RKO (cell line): ENCODE data around the gene PPP2R5A.
"Not testable (repeated sequence)": the region's sequence is repeated elsewhere in the genome, so short reads cannot be mapped to it uniquely, and the experiment has no call there.

Source experiments
- DNase-seq: peaks from one replicate; pipeline ENCODE4 v3.0.0-alpha.2; 2016; ENCODE audit warnings: low spot score

The PPP2R5A gene

GRCh38 chr1:212267460-212267859, 17.8 kb upstream of the PPP2R5A start:
- DNase-seq, result no peak

DNA sequence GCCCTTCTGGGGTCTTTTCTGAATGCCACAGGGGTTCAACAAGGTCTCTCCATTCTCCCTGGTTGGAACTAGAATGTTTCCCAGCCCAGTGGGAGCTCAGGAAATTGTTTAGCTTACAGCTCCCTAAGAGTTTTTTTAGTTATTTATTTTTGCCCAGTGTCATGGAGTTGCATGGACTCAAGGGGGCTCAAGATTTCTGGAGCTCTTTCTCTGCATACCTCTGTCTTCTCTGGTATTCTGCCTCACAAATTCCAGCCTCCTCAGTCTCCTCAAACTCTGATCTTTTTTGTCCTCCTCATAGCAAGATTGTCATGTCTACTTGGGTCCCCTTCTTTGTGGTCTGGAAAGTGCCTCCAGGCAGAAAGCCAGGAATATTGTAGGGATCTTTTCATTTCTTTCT, 15.9 kb upstream of the PPP2R5A start:
- DNase-seq, result peak; percentile 12

DNA sequence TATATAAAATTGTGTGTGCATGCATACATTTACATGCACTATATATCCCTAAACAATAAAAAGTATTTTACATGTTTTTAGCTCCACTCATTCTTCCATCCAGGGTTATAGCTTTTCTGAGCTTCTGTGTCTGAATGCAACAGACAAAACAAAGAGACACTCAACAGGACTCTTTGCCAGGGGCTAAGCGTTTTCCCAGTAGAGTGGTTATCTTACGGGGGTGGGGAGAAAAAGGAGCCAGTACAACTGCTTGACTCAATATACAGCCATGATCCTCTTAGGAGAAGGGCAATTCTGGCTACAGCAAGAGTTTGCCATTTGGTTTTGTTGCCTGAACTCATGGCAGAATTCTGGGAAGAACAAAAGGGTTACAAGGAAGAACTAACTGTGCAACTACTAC, 14.6 kb upstream of the PPP2R5A start:
- no peak for DNase-seq

DNA sequence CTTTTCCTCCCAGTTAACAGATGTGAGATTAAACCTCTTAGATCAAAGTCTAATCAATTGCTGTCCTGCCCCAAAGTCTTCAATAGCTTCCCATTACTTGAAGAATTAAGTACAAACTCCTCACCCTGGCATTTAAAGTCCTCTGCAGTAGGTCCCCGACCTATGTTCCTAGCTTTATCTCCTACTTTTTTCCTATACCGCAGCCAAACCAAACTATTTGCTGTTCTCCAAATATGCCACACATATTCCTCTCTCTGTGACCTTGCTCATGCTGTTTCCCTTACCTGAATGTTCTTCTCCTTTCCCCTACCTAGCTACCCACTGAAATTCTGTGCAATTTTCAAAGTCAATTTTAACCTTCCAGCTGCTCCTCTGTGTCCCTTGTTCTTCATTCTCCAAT, 14.0 kb upstream of the PPP2R5A start:
- no peak for DNase-seq

DNA sequence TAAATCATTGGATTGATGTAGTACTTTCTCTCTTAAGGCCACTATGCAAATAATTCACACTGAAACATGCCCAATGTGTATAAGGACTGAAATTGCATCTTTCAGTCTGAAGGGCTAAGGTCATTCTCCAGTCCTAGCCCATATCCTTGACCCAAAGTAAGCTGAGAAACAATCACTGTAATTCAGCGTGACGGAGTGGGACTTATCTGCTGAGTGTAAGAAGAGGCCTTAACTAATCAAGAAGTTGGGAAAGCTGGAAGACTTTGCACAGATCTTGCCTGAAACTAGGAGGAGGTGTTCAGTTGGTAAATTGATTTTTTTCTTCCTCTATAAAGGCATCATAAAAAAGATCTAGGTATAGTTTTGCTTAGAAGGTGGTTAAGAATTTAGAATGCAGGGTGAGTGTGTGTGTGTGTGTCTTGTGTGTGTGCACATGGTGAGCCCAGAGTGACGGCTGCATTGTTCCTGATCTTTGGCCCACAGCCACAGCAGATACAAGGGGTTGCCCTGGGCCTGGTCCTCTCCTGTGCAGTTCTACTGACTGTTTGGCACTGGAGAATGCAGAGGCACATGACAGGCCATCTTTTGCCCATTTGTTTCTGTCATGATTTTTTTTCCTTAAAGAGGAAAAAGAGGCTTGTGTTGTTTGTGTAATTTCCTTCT, 13.3 kb upstream of the PPP2R5A start:
- DNase-seq, result no peak

- DNase-seq, result no peak
Measured at GRCh38 chr1:212281590-212281989, 3.6 kb upstream of the PPP2R5A start.

DNA sequence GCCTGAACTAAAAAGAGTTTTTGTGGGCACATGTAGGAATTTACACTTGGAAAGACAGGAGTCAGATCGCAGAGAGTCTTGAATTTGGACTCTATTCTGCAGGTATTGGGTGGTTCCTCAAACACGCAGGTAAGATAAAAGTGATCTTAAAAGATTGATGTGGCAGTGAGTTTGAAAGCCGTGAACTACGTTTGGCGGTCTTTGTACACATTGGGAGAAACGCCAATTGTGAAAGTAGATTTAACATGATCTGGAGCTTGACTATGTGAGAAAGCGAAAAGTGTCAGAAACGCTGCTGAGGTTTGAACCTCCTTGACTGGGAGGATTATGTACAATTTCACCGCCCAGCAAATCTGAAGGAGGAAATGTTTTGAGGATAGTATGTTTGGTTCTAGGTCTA, 1.5 kb upstream of the PPP2R5A start:
- no peak for DNase-seq

- no peak for DNase-seq
Measured at GRCh38 chr1:212284332-212284743, 872 bp upstream of the PPP2R5A start.

DNA sequence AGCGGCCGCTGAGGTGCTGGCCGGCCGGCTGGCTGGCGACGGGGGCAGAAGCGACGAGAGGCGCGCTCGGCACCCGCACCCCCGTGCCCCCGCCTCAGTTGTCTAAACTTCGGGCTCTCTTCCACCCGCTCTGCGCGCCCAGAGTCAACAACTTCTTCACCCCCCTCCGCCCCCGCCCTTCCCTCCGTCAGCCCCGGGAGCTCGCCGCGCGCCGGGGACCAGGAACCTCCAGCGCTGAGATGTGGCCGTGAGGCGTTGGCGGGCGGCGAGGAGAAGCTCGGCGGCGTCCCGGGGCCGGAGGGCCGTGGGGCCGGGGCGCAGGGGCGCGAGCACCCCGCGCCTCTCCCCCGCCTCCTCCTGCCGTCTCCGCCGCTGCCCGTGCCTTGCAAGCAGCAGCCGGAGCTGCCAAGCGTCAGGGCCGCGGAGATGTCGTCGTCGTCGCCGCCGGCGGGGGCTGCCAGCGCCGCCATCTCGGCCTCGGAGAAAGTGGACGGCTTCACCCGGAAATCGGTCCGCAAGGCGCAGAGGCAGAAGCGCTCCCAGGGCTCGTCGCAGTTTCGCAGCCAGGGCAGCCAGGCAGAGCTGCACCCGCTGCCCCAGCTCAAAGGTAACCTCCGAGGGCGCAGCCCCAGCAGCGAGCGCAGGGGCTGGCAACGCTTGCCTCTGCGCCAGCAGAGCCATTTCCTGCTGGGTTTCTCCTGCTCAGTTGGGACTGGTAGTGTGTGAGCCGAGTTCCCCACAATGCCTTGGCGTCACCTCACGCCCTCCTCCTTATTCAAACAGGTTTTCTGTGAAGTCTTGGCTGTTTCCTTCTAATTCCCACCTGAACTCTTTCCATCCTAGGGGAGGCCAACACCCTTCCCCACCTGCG, 710 bp downstream of the PPP2R5A start:
- DNase-seq, result peak; percentile 63

DNA sequence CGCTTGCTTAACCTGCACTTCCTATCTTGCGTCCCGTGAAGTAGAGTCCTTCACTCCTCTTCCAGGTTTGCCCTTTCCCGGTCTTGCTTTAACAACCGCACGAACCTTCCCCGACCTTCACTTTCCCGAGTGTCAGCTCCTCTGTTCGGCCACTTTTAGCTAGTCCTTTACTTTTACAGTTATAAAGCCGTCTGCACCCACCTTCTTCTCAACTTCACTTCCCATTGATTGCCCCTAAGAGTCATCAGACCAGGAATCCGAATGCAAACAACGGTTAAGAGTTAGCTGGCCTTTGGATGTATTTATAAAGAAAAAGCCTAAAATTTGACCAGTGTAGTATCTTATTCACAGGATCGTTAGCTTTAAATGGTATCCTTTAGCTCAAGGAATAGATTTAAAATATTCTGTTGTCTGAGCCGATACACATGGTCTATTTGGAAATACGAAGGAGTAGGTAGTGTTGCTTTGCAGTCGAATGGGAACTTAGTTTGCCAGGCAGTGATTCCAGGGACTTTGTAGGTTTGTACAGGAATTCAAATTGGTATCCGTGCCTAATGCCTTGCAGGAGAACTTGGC, 1.4 kb downstream of the PPP2R5A start:
- DNase-seq, result peak; percentile 59

- peak; percentile 25 for DNase-seq
Measured at GRCh38 chr1:212287261-212287895, 2.2 kb downstream of the PPP2R5A start.

- not testable (repeated sequence) for DNase-seq
Measured at GRCh38 chr1:212287995-212288394, 2.8 kb downstream of the PPP2R5A start.

DNA sequence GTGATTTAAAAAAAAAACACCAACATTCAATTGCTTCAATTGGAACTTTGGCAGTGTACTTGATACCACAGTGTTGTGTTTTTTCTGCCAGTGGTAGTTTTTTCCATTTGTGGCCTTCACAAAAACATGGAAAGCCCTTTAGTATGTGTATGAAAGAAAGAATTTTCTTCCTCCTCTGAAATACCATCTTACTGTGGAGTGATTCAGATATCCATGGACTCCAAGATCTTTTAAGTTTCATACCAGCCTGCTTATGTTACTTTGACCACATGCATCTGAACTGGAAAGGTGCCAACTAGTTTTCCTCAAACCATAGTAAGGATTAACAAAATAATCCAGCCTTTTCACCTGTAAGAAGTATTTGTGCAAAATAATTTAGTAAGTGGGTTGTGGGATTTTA, 3.4 kb downstream of the PPP2R5A start:
- DNase-seq, result peak; percentile 73

- DNase-seq, result no peak
Measured at GRCh38 chr1:212289262-212290077, 4.3 kb downstream of the PPP2R5A start.

- DNase-seq, result peak; percentile 14
Measured at GRCh38 chr1:212290608-212291007, 5.4 kb downstream of the PPP2R5A start.

DNA sequence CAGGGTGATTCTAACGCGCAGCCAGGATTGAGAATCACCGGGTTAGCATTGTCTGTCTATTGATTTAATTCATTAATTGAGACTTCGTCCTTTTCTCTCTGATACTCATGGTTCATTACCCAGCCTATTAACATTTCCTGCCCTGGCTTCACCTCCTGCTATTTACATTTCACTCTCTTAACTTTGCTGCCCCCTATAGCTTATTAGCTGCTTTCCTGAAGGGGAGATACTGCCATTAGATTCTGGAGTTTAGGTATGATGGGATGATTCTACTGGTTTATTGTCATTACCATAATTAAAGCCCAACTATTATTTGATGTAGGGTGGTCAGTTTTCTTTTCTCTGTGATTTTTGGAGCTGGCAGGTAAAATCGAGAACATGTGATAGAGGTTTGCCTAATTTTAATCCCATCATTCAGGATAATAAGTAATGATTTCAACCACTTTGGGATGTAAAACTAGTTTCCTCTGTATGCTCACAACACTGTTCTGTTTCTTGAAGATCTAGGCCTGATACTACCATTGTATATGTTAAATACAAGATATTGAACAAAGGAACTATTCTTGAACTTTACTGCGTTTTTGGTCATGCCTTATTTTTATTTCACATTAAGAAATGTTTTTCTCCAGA, 6.4 kb downstream of the PPP2R5A start:
- peak; percentile 65 for DNase-seq

DNA sequence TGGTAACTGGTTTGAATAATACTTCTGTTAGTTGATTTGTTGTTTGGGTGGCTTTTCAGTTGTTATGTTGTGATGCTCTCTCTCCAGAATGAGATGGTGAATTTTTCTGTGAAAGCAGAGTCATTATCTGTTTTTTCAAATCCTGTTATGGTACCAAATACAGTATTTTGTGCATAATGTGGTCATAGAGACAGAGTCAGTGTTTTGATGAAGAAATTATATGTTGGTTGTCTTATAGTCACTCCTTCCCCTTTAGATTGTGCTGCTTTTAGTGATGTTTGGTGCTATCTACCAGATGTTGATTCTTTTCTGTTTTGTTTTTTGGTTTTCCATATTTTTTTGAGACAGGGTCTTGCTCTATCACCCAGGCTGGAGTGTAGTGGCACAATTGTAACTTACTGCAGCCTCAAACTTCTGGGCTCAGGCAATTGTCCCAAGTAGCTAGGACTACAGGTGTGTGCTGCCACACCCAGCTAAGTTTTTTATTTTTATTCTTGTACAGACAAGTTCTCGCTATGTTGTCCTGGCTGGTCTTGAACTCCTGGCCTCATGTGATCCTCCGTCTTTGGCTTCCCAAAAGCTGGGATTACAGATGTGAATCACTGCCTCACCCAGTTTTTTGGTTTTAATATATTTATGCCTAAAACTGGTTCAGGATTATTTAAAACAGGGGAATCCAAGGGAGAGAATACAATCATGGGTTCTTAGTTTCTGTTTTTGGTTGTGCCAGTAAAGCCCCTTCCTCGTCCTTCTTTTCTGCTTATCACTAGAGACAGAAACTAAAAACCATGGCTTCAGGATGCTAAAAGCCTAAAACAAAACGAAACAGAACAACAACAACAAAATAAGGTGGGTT, 7.3 kb downstream of the PPP2R5A start:
- no peak for DNase-seq

DNA sequence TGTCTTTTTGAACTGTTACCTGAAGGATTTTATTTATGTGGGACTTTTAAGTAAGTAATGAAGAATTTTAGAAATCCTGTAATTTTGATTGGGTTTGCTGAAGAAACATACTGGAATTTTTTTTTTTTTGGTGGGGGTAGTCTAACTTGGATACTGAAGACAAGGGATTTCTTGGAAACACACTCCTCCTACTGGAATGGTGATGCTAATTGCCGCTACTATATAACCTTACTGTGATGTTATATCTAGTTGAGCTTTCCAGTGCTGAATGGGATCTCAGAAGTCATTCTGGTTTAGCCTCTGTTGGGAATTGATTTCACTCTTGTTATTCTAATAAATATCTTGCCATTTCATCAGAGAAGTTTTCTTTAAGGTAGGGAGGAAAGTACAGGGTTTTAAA, 8.4 kb downstream of the PPP2R5A start:
- DNase-seq, result peak; percentile 25

- no peak for DNase-seq
Measured at GRCh38 chr1:212294983-212295382, 9.8 kb downstream of the PPP2R5A start.

DNA sequence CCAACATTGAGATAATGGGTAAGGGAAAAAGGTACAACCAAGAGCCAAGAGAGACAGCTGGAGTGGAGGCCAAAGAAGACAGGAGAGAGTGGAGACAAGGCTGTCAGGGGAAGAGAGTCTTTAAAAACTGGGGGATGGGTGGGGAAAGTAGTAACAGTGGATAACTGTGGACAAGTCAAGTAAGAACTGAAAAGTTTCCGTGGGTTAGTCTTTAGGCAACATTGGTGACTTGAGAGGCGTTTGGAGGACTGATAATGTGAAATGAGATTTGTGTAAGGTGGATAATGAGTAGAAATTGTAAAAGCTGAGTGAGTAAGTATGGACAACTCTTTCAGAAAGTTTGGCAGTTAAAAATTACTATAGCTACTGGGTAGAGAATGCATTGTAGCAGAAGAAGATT, 10.4 kb downstream of the PPP2R5A start:
- DNase-seq, result no peak
